GM12878 (cell line): ENCODE results near the gene TAGLN. TPM values are rescaled to one million over a fixed set of nuclear protein-coding genes. Genes with fewer than 3 reads are reported as not detected.

ENCODE experiments used
- ATAC-seq: fragments of 200-7000 bp; cut with Tn5 transposase; 3 replicates; pipeline ENCODE4 v1.9.1; 2020; ENCODE audit warnings: mild to moderate bottlenecking, moderate library complexity
- BruUV-seq: library from RNA; stranded (reverse); fragments of 400-500 nt; replicated peaks from 2 replicates; lab custom pipeline; 2021; lab: Mats Ljungman, UMichigan
- CTCF ChIA-PET: fragments of 300-600 bp; sonication (Branson Sonifier 250); formaldehyde crosslinking; extraction: SDS; loops from one replicate; lab custom pipeline; 2021; ENCODE audit warnings: inconsistent platforms; lab: Yijun Ruan, JAX
- POLR2A ChIA-PET: fragments of 350-600 bp; formaldehyde crosslinking; extraction: SDS; loops from one replicate; lab custom pipeline; 2021; ENCODE audit warnings: inconsistent platforms; lab: Charles Lee
- RAD21 ChIA-PET: fragments of 300-600 bp; sonication (Branson Sonifier 250); formaldehyde crosslinking; loops from one replicate; lab custom pipeline; 2023; ENCODE audit warnings: antibody characterized with exemption; ENCODE audit not compliant: unreplicated experiment; lab: Charles Lee
- SMC1A ChIA-PET: fragments of 300-600 bp; sonication (Branson Sonifier 250); formaldehyde crosslinking; loops from one replicate; lab custom pipeline; 2023; ENCODE audit not compliant: unreplicated experiment, uncharacterized antibody; lab: Charles Lee
- DNase-seq: peaks from one replicate; pipeline ENCODE4 v3.0.0-alpha.2; 2011; ENCODE audit warnings: low read depth, low spot score
- FAIRE-seq: peaks from 3 replicates; lab custom pipeline; 2011; peaks lifted over from hg19 to GRCh38; lab: Jason Lieb, UNC
- H2AFZ ChIP-seq: 2 replicates; pipeline ENCODE4 v1.6.0; 2011; ENCODE audit warnings: low read depth, low read length, control low read depth; ENCODE audit not compliant: control insufficient read depth
- H3K27ac ChIP-seq: 2 replicates; pipeline ENCODE4 v1.5.1; 2011; ENCODE audit warnings: control low read depth; ENCODE audit not compliant: control insufficient read depth, insufficient read depth
- H3K27me3 ChIP-seq, 2 experiments: replicated peaks in 1 of 2; 2 replicates each; pipeline versions ENCODE4 v1.6.0 to v1.6.1; 2011; ENCODE audit warnings: low read length in 1 of 2; ENCODE audit not compliant: control insufficient read depth in 2 of 2, insufficient read depth in 2 of 2
- H3K36me3 ChIP-seq, 2 experiments: 2 replicates each; pipeline ENCODE4 v1.5.1; 2011; ENCODE audit warnings: low read length in 1 of 2; ENCODE audit not compliant: control insufficient read depth in 2 of 2, insufficient read depth in 2 of 2
- H3K4me1 ChIP-seq: 2 replicates; pipeline ENCODE4 v1.6.1; 2011; ENCODE audit warnings: mild to moderate bottlenecking, low read length, moderate library complexity, mixed read lengths; ENCODE audit not compliant: control insufficient read depth, insufficient read depth
- H3K4me2 ChIP-seq: 2 replicates; pipeline ENCODE4 v1.6.0; 2011; ENCODE audit warnings: control low read depth; ENCODE audit not compliant: control insufficient read depth, insufficient read depth
- H3K4me3 ChIP-seq: fragments of 200-600 bp; sonication (generic); 2 replicates; pipeline ENCODE4 v1.5.1; 2016
- H3K79me2 ChIP-seq: 2 replicates; pipeline ENCODE4 v1.6.0; 2011; ENCODE audit warnings: low read length; ENCODE audit not compliant: control insufficient read depth, insufficient read depth
- H3K9ac ChIP-seq: 2 replicates; pipeline ENCODE4 v1.8.0; 2011; ENCODE audit warnings: low read length, control low read depth, mixed read lengths; ENCODE audit not compliant: control insufficient read depth, insufficient read depth
- H3K9me3 ChIP-seq: replicated peaks from 3 replicates; pipeline ENCODE4 v1.5.1; 2011; ENCODE audit warnings: mild to moderate bottlenecking, low read length; ENCODE audit not compliant: control insufficient read depth, insufficient read depth
- H4K20me1 ChIP-seq: 2 replicates; pipeline ENCODE4 v1.6.0; 2011; ENCODE audit not compliant: control insufficient read depth, insufficient read depth
- ATF2 ChIP-seq: IDR thresholded peaks from 2 replicates; pipeline ENCODE4 v1.6.1; 2012; ENCODE audit warnings: low read length, inconsistent platforms
- BACH1 ChIP-seq: fragments of 450-650 bp; IDR thresholded peaks from 2 replicates; pipeline ENCODE4 v1.6.1; 2017; ENCODE audit warnings: mild to moderate bottlenecking, borderline replicate concordance
- CREB1 ChIP-seq: IDR thresholded peaks from 2 replicates; pipeline ENCODE4 v1.6.1; 2012; ENCODE audit warnings: low read depth, mild to moderate bottlenecking, inconsistent platforms
- EED ChIP-seq: sonication (generic); IDR thresholded peaks from 2 replicates; pipeline ENCODE4 v1.6.1; 2016; ENCODE audit warnings: antibody characterized with exemption, low read depth
- HCFC1 ChIP-seq: fragments of 150-350 bp; IDR thresholded peaks from 2 replicates; pipeline ENCODE4 v1.6.1; 2014; ENCODE audit warnings: low read length
- HDAC6 ChIP-seq: fragments of 200-600 bp; sonication (generic); IDR thresholded peaks from one replicate; pipeline ENCODE4 v1.8.0; 2017; ENCODE audit warnings: antibody characterized with exemption; ENCODE audit not compliant: unreplicated experiment
- IKZF2 ChIP-seq, 2 experiments: fragments of 450-650 bp; IDR thresholded peaks; 2 replicates each; pipeline ENCODE4 v1.6.1; 2017; ENCODE audit warnings: mild to moderate bottlenecking in 2 of 2, moderate library complexity in 2 of 2
- JUND ChIP-seq: IDR thresholded peaks from 2 replicates; pipeline ENCODE4 v1.6.1; 2012; ENCODE audit warnings: low read depth, mild to moderate bottlenecking, low read length, improper control_type of control experiment, moderate library complexity
- TCF3 ChIP-seq: IDR thresholded peaks from 2 replicates; pipeline ENCODE4 v1.6.1; 2012; ENCODE audit warnings: low read depth, mild to moderate bottlenecking, low read length, borderline replicate concordance; ENCODE audit not compliant: insufficient read depth
- TCF7 ChIP-seq: IDR thresholded peaks from 2 replicates; pipeline ENCODE4 v1.6.1; 2014; ENCODE audit warnings: antibody characterized with exemption, borderline replicate concordance
- ZBED1 ChIP-seq: IDR thresholded peaks from 2 replicates; pipeline ENCODE4 v1.6.1; 2016; ENCODE audit warnings: borderline replicate concordance
- ZBTB11 ChIP-seq: fragments of 450-650 bp; formaldehyde crosslinking; IDR thresholded peaks from 2 replicates; pipeline ENCODE4 v1.5.0; 2022; ENCODE audit warnings: mild to moderate bottlenecking, missing genetic modification characterization
- ZSCAN29 ChIP-seq: fragments of 450-650 bp; IDR thresholded peaks from 2 replicates; pipeline ENCODE4 v1.6.1; 2017; ENCODE audit warnings: mild to moderate bottlenecking, moderate library complexity
- WGBS: methylation state at CpG from one replicate; pipeline ENCODE4 v1.1.6; 2016; ENCODE audit warnings: low lambda C conversion rate; ENCODE audit not compliant: insufficient replicate concordance, insufficient coverage; ENCODE audit errors: missing lambda C conversion rate; 5-methylcytosine and 5-hydroxymethylcytosine counted together
- in situ Hi-C: fragments of 300-500 bp; cut with MboI; formaldehyde crosslinking; loops from 9 replicates; pipeline ENCODE4 v1.14.3; 2018; ENCODE audit warnings: mixed read lengths
- intact Hi-C: fragments of 100-400 bp; cut with micrococcal nuclease; formaldehyde crosslinking; loops from one replicate; pipeline ENCODE4 v1.14.2; 2022; ENCODE audit not compliant: unreplicated experiment
- polyA plus RNA-seq, 11 experiments: library from polyadenylated mRNA; depleted of rRNA in 4 of 11; unstranded in 6 of 11; stranded (reverse) in 5 of 11; fragments of >200 nt; fragmentation: Nextera tagmentation in 4 of 11; fragmentation: Illumina TruSeq in 1 of 11; extraction: Ambion mirVana in 4 of 11; extraction: Trizol in 1 of 11; gene quantifications; 1 replicate in 1 of 11; 2 replicates in 10 of 11; pipeline versions ENCODE4 v1.2.1 to v1.2.3, GENCODE V29; 2011 to 2016; ENCODE audit warnings: inconsistent platforms in 2 of 11, missing spikeins in 2 of 11, low read depth in 1 of 11
- total RNA-seq, 4 experiments: library from RNA; depleted of rRNA in 3 of 4; stranded (reverse); fragments of >200 nt in 3 of 4; fragmentation: Illumina TruSeq in 1 of 4; extraction: Trizol in 1 of 4; gene quantifications; 2 replicates each; pipeline versions ENCODE4 v1.2.1 to v1.2.3, GENCODE V29; 2013 to 2021
- TF ChIP-seq, protein P1 (sequence below): IDR thresholded peaks from 2 replicates; pipeline ENCODE4 v1.6.1; 2012; ENCODE audit warnings: low read depth, low read length, improper control_type of control experiment
- TF ChIP-seq, protein P2 (sequence below): IDR thresholded peaks from 2 replicates; pipeline ENCODE4 v1.6.1; 2011; ENCODE audit warnings: borderline replicate concordance, low read depth, mild to moderate bottlenecking, moderate library complexity, low read length; ENCODE audit not compliant: insufficient read depth, poor library complexity, severe bottlenecking

Gene TAGLN
- total and polyA plus RNA-seq, 10 of the 15 experiments (the other 5 are each of a cell fraction or from before 2014, with no cell fraction given), result 0.26 to 4.6 (median 1.7) TPM

DNA sequence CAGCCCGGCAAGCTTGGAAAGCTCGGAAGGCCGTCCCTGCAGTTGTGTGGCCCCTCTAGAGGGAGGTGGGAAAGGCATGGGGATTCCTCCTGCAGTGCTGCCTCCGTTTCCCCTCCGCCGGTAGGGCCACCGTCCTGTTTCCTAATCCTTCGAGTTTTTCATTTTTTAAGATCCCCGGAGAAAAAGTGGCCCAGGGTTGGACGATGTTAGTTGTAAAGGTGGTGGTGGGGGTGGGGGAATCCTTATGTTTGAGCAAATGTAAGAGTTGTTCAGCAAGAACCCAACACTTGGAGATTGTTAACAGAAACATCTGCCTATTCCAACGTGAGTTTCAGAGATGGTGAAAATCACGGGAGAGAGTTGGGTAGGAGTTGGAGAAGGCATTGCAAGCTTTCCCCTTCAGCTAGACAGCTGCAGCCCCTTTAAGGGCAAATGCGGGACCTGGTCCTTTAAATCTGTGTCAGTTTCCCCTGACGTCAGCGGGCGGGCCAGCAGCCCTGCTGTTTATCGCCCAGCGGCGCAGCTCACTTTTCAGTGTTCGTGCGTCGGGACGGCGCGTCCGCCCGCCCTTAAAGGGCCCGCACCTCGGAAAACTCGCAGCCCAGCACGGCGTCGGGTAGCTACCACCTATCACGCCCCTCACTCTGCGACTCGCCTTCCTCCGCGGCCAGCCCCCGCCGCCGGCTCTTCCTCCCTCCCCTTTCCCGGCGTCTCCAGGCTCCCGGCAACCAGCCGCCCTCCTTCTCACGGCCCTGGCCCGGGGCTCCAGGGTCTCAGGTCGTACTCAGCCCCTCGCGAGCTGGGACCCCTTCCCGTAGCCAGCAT, 20.7 kb upstream of the TAGLN start, which contains the start of gene SIDT2:
Gene SIDT2, plus strand, starts transcription at position 534 of the 825 bp plus-strand sequence. CDS start 521 bp downstream, outside the sequence.
- in situ Hi-C loops, result no loop called here
- TF ChIP-seq EED (0 out of 2 replicates have a peak, but pooled peaks have one; percentile 9), CREB1 (peak; percentile 92), HCFC1 (no peak), ZSCAN29 (no peak), ZBTB11 (CRISPR knock-in tag) (no peak), HDAC6 (no peak), TCF7 (no peak), ZBED1 (no peak), BACH1 (peak; percentile 75), TCF3 (no peak), IKZF2 (IDR thresholded peaks at IDR 0.05) (no peak), ATF2 (peak; percentile 78), JUND (peak; percentile 5; the same call in 1 of the 2 replicates)
- TF ChIP-seq, protein P1, sequence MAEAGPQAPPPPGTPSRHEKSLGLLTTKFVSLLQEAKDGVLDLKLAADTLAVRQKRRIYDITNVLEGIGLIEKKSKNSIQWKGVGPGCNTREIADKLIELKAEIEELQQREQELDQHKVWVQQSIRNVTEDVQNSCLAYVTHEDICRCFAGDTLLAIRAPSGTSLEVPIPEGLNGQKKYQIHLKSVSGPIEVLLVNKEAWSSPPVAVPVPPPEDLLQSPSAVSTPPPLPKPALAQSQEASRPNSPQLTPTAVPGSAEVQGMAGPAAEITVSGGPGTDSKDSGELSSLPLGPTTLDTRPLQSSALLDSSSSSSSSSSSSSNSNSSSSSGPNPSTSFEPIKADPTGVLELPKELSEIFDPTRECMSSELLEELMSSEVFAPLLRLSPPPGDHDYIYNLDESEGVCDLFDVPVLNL, result no peak
- TF ChIP-seq, protein P2, sequence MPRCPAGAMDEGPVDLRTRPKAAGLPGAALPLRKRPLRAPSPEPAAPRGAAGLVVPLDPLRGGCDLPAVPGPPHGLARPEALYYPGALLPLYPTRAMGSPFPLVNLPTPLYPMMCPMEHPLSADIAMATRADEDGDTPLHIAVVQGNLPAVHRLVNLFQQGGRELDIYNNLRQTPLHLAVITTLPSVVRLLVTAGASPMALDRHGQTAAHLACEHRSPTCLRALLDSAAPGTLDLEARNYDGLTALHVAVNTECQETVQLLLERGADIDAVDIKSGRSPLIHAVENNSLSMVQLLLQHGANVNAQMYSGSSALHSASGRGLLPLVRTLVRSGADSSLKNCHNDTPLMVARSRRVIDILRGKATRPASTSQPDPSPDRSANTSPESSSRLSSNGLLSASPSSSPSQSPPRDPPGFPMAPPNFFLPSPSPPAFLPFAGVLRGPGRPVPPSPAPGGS, result no peak

More for the DNA sequence above, 20.7 kb upstream of the TAGLN start, which contains the start of gene SIDT2:
- SMC1A ChIA-PET, result interaction anchor here (1.2 to 6.9 kb wide), 8 partner anchors 9 to 72 kb away, joined by 4 to 187 read pairs (median 8); partner anchors contain the start of genes PAFAH1B2, PCSK7 and RNF214
- peak; percentile 75 for DNase-seq
- Histone ChIP-seq H3K9me3 (no peaks in the 10 kb centered on the region), H3K9ac (peak within 1 kb of the TSS; percentile 87), H2AFZ (peak within 1 kb of the TSS; percentile 96), H3K79me2 (peaks cover 8% of the 10 kb centered on the region), H3K27me3 (no peaks in the 10 kb centered on the region), H3K4me1 (peaks cover 15% of the 10 kb centered on the region), H3K4me2 (peak within 1 kb of the TSS; percentile 99), H4K20me1 (no peaks in the 10 kb centered on the region), H3K4me3 (peak within 1 kb of the TSS; percentile 90), H3K36me3 (peaks cover 2 to 3% of the 10 kb centered on the region in 2 experiments; a peak in 3 of 4 replicates), H3K27ac (peak within 1 kb of the TSS; percentile 73)
- FAIRE-seq, result peak; percentile 94
- ATAC-seq, result peak; percentile 94
- intact Hi-C loops, result loop anchor here (1.0 kb wide), 1 partner anchor 33 kb away; no protein-coding TSS in a partner anchor
- CTCF ChIA-PET, result interaction anchor here (0.7 to 10.3 kb wide), 11 partner anchors 10 to 446 kb away, joined by 3 to 422 read pairs (median 5); partner anchors contain the start of genes APOA5, PAFAH1B2, PCSK7 and RNF214
- POLR2A ChIA-PET, result interaction anchor here (0.6 to 5.5 kb wide), 14 partner anchors 11 to 392 kb away, joined by 3 to 51 read pairs (median 3); partner anchors contain the start of genes PAFAH1B2, PCSK7 and RNF214
- RAD21 ChIA-PET, result interaction anchor here (0.8 to 6.9 kb wide), 11 partner anchors 11 to 391 kb away, joined by 3 to 159 read pairs (median 4); partner anchors contain the start of genes CEP164, PAFAH1B2, PCSK7 and RNF214
- 2% methylated on average over 47 of the region's 51 CpGs for WGBS
- BruUV-seq, result no TSS peak
